Esophagus muscularis mucosa (tissue), 4 donors: Measurements from ENCODE around the gene APOBEC3B.

Source experiments
- CTCF ChIP-seq, 3 experiments: fragments of 200-600 bp in 2 of 3; fragments of 450-650 bp in 1 of 3; sonication (generic) in 2 of 3; IDR thresholded peaks; one replicate each; pipeline ENCODE4 v1.5.1; 2017 to 2019; ENCODE audit warnings: antibody characterized with exemption in 3 of 3, mild to moderate bottlenecking in 2 of 3, moderate library complexity in 1 of 3
- EP300 ChIP-seq: sonication (generic); formaldehyde crosslinking; IDR thresholded peaks from one replicate; pipeline ENCODE4 v1.6.1; 2017; ENCODE audit warnings: antibody characterized with exemption
- POLR2A ChIP-seq: fragments of 450-650 bp; IDR thresholded peaks from one replicate; pipeline ENCODE4 v1.6.1; 2017; ENCODE audit warnings: antibody characterized with exemption, moderate library complexity, mild to moderate bottlenecking, low read depth
- POLR2AphosphoS5 ChIP-seq, 2 donors: sonication (generic); formaldehyde crosslinking; IDR thresholded peaks; one replicate each; pipeline ENCODE4 v1.6.1; 2017; ENCODE audit warnings: antibody characterized with exemption in 2 of 2

GRCh38 chr22:38986629-38987028 lies 4.5 kb downstream of the APOBEC3B start:
- TF ChIP-seq POLR2A (no peak), POLR2AphosphoS5 (IDR thresholded peaks at IDR 0.05) (no peak), CTCF (IDR thresholded peaks at IDR 0.05) (no peak), EP300 (no peak)
